Measurements from ENCODE around the gene FUT6. TPM values are rescaled to one million over a fixed set of nuclear protein-coding genes. Genes with fewer than 3 reads are reported as not detected.
A peak's percentile ranks its signal among the peaks of the same experiment; 100 is the strongest.

Gene FUT6
- polyA plus RNA-seq, 2 donors = 77.6 to 96.5 TPM

- WGBS, 2 donors = 85 to 88% methylated on average over 9 of the region's 9 CpGs
- no peaks in the 10 kb centered on the region for H3K4me1 ChIP-seq (ENCODE audit: control insufficient read depth in 2 of 2, insufficient read depth in 2 of 2, low read length in 1 of 2)
- H3K27ac ChIP-seq (ENCODE audit: low read depth in 2 of 2, low read length in 1 of 2) = no peak overlapping the region
- no peaks in the 10 kb centered on the region for H3K9me3 ChIP-seq (ENCODE audit: control insufficient read depth in 2 of 2, insufficient read depth in 1 of 2, low read depth in 1 of 2, low read length in 1 of 2)
- H3K36me3 ChIP-seq (ENCODE audit: control insufficient read depth in 2 of 2, insufficient read depth in 2 of 2, low read length in 1 of 2) = no peaks in the 10 kb centered on the region
- H3K27me3 ChIP-seq (ENCODE audit: control insufficient read depth in 1 of 2, insufficient read depth in 2 of 2, low read length in 2 of 2) = no peaks in the 10 kb centered on the region
- H3K4me3 ChIP-seq (ENCODE audit: low read depth in 1 of 2, low read length in 2 of 2) = no peak overlapping the region
These were observed 30.4 kb downstream of the FUT6 start for GRCh38 chr19:5809053-5809452.

- no peak overlapping the region for H3K4me3 ChIP-seq (ENCODE audit: low read depth in 1 of 2, low read length in 2 of 2)
- no peak overlapping the region for H3K27ac ChIP-seq (ENCODE audit: low read depth in 2 of 2, low read length in 1 of 2)
- H3K4me1 ChIP-seq (ENCODE audit: control insufficient read depth in 2 of 2, insufficient read depth in 2 of 2, low read length in 1 of 2) = peaks cover 0 to 4% of the 10 kb centered on the region in 2 donors
- 83 to 86% methylated on average over 21 of the region's 21 CpGs for WGBS, 2 donors
- no peaks in the 10 kb centered on the region for H3K27me3 ChIP-seq (ENCODE audit: control insufficient read depth in 1 of 2, insufficient read depth in 2 of 2, low read length in 2 of 2)
- H3K36me3 ChIP-seq (ENCODE audit: control insufficient read depth in 2 of 2, insufficient read depth in 2 of 2, low read length in 1 of 2) = no peaks in the 10 kb centered on the region
- no peaks in the 10 kb centered on the region for H3K9me3 ChIP-seq (ENCODE audit: control insufficient read depth in 2 of 2, insufficient read depth in 1 of 2, low read depth in 1 of 2, low read length in 1 of 2)
These were observed 31.2 kb downstream of the FUT6 start for GRCh38 chr19:5808120-5808816.

GRCh38 chr19:5806905-5807304 lies 32.6 kb downstream of the FUT6 start:
- Histone ChIP-seq H3K9me3 (ENCODE audit: control insufficient read depth in 2 of 2, insufficient read depth in 1 of 2, low read depth in 1 of 2, low read length in 1 of 2) (no peaks in the 10 kb centered on the region), H3K4me1 (ENCODE audit: control insufficient read depth in 2 of 2, insufficient read depth in 2 of 2, low read length in 1 of 2) (peaks cover 4 to 6% of the 10 kb centered on the region in 2 donors), H3K27ac (ENCODE audit: low read depth in 2 of 2, low read length in 1 of 2) (no peak overlapping the region), H3K36me3 (ENCODE audit: control insufficient read depth in 2 of 2, insufficient read depth in 2 of 2, low read length in 1 of 2) (no peaks in the 10 kb centered on the region), H3K4me3 (ENCODE audit: low read depth in 1 of 2, low read length in 2 of 2) (peak overlapping the region in 1 of 2 donors; percentile 54), H3K27me3 (ENCODE audit: control insufficient read depth in 1 of 2, insufficient read depth in 2 of 2, low read length in 2 of 2) (no peaks in the 10 kb centered on the region)
- 89 to 95% methylated on average over 5 of the region's 5 CpGs for WGBS, 2 donors

GRCh38 chr19:5806133-5806489 lies 33.4 kb downstream of the FUT6 start:
- H3K36me3 ChIP-seq (ENCODE audit: control insufficient read depth in 2 of 2, insufficient read depth in 2 of 2, low read length in 1 of 2) = no peaks in the 10 kb centered on the region
- H3K27ac ChIP-seq (ENCODE audit: low read depth in 2 of 2, low read length in 1 of 2) = peak overlapping the region in 1 of 2 donors; percentile 43
- H3K4me3 ChIP-seq (ENCODE audit: low read depth in 1 of 2, low read length in 2 of 2) = peak overlapping the region; percentile 24 to 54
- WGBS, 2 donors = 39 to 51% methylated on average over 4 to 6 of the region's 6 CpGs
- H3K27me3 ChIP-seq (ENCODE audit: control insufficient read depth in 1 of 2, insufficient read depth in 2 of 2, low read length in 2 of 2) = no peaks in the 10 kb centered on the region
- H3K9me3 ChIP-seq (ENCODE audit: control insufficient read depth in 2 of 2, insufficient read depth in 1 of 2, low read depth in 1 of 2, low read length in 1 of 2) = no peaks in the 10 kb centered on the region
- peaks cover 4 to 8% of the 10 kb centered on the region in 2 donors for H3K4me1 ChIP-seq (ENCODE audit: control insufficient read depth in 2 of 2, insufficient read depth in 2 of 2, low read length in 1 of 2)

GRCh38 chr19:5805462-5806132 lies 33.9 kb downstream of the FUT6 start:
- no peaks in the 10 kb centered on the region for H3K36me3 ChIP-seq (ENCODE audit: control insufficient read depth in 2 of 2, insufficient read depth in 2 of 2, low read length in 1 of 2)
- no peaks in the 10 kb centered on the region for H3K9me3 ChIP-seq (ENCODE audit: control insufficient read depth in 2 of 2, insufficient read depth in 1 of 2, low read depth in 1 of 2, low read length in 1 of 2)
- H3K27me3 ChIP-seq (ENCODE audit: control insufficient read depth in 1 of 2, insufficient read depth in 2 of 2, low read length in 2 of 2) = no peaks in the 10 kb centered on the region
- peaks cover 4 to 8% of the 10 kb centered on the region in 2 donors for H3K4me1 ChIP-seq (ENCODE audit: control insufficient read depth in 2 of 2, insufficient read depth in 2 of 2, low read length in 1 of 2)
- WGBS, 2 donors = 3 to 4% methylated on average over 46 of the region's 46 CpGs
- H3K27ac ChIP-seq (ENCODE audit: low read depth in 2 of 2, low read length in 1 of 2) = peak overlapping the region; percentile 23 to 65
- peak overlapping the region; percentile 24 to 54 for H3K4me3 ChIP-seq (ENCODE audit: low read depth in 1 of 2, low read length in 2 of 2)

- WGBS, 2 donors = 2% methylated on average over 48 to 106 of the region's 107 CpGs
- no peaks in the 10 kb centered on the region for H3K36me3 ChIP-seq (ENCODE audit: control insufficient read depth in 2 of 2, insufficient read depth in 2 of 2, low read length in 1 of 2)
These were observed 34.7 kb downstream of the FUT6 start, which contains the start of gene NRTN for GRCh38 chr19:5804516-5805461. Gene NRTN, plus strand, starts transcription at chr19:5805067. Its CDS starts 19,099 bp downstream, at chr19:5824166.

GRCh38 chr19:5803752-5804515 lies 35.6 kb downstream of the FUT6 start:
- Histone ChIP-seq H3K9me3 (ENCODE audit: control insufficient read depth in 2 of 2, insufficient read depth in 1 of 2, low read depth in 1 of 2, low read length in 1 of 2) (no peaks in the 10 kb centered on the region), H3K27me3 (ENCODE audit: control insufficient read depth in 1 of 2, insufficient read depth in 2 of 2, low read length in 2 of 2) (no peaks in the 10 kb centered on the region), H3K27ac (ENCODE audit: low read depth in 2 of 2, low read length in 1 of 2) (peak overlapping the region in 1 of 2 donors; percentile 59), H3K4me1 (ENCODE audit: control insufficient read depth in 2 of 2, insufficient read depth in 2 of 2, low read length in 1 of 2) (peaks cover 4 to 8% of the 10 kb centered on the region in 2 donors), H3K4me3 (ENCODE audit: low read depth in 1 of 2, low read length in 2 of 2) (peak overlapping the region; percentile 4 to 54), H3K36me3 (ENCODE audit: control insufficient read depth in 2 of 2, insufficient read depth in 2 of 2, low read length in 1 of 2) (no peaks in the 10 kb centered on the region)
- WGBS, 2 donors = 1 to 2% methylated on average over 45 to 54 of the region's 54 CpGs

More at GRCh38 chr19:5804516-5805461, 34.7 kb downstream of the FUT6 start, which contains the start of gene NRTN:
- Histone ChIP-seq H3K27me3 (ENCODE audit: control insufficient read depth in 1 of 2, insufficient read depth in 2 of 2, low read length in 2 of 2) (no peaks in the 10 kb centered on the region), H3K4me3 (ENCODE audit: low read depth in 1 of 2, low read length in 2 of 2) (peak within 1 kb of the TSS; percentile 24 to 54), H3K9me3 (ENCODE audit: control insufficient read depth in 2 of 2, insufficient read depth in 1 of 2, low read depth in 1 of 2, low read length in 1 of 2) (no peaks in the 10 kb centered on the region), H3K27ac (ENCODE audit: low read depth in 2 of 2, low read length in 1 of 2) (peak within 1 kb of the TSS; percentile 23 to 65), H3K4me1 (ENCODE audit: control insufficient read depth in 2 of 2, insufficient read depth in 2 of 2, low read length in 1 of 2) (peaks cover 4 to 8% of the 10 kb centered on the region in 2 donors)

- Histone ChIP-seq H3K4me1 (ENCODE audit: control insufficient read depth in 2 of 2, insufficient read depth in 2 of 2, low read length in 1 of 2) (peaks cover 4 to 8% of the 10 kb centered on the region in 2 donors), H3K27ac (ENCODE audit: low read depth in 2 of 2, low read length in 1 of 2) (no peak overlapping the region), H3K36me3 (ENCODE audit: control insufficient read depth in 2 of 2, insufficient read depth in 2 of 2, low read length in 1 of 2) (no peaks in the 10 kb centered on the region), H3K27me3 (ENCODE audit: control insufficient read depth in 1 of 2, insufficient read depth in 2 of 2, low read length in 2 of 2) (no peaks in the 10 kb centered on the region), H3K9me3 (ENCODE audit: control insufficient read depth in 2 of 2, insufficient read depth in 1 of 2, low read depth in 1 of 2, low read length in 1 of 2) (no peaks in the 10 kb centered on the region), H3K4me3 (ENCODE audit: low read depth in 1 of 2, low read length in 2 of 2) (peak overlapping the region; percentile 4 to 10)
- WGBS, 2 donors = 7 to 8% methylated on average over 8 of the region's 8 CpGs
These were observed 36.1 kb downstream of the FUT6 start for GRCh38 chr19:5803441-5803751.
